NCI-H510A treated with DMSO at 0.1 percent for 48 hours (cell line): ENCODE measurements around the gene GMIP.
"Not testable (repeated sequence)": the region's sequence is repeated elsewhere in the genome, so short reads cannot be mapped to it uniquely, and the experiment has no call there.

Experiments
- DNase-seq: peaks from one replicate; lab custom pipeline; 2025; lab: John Stamatoyannopoulos, UW

GMIP gene, protein sequence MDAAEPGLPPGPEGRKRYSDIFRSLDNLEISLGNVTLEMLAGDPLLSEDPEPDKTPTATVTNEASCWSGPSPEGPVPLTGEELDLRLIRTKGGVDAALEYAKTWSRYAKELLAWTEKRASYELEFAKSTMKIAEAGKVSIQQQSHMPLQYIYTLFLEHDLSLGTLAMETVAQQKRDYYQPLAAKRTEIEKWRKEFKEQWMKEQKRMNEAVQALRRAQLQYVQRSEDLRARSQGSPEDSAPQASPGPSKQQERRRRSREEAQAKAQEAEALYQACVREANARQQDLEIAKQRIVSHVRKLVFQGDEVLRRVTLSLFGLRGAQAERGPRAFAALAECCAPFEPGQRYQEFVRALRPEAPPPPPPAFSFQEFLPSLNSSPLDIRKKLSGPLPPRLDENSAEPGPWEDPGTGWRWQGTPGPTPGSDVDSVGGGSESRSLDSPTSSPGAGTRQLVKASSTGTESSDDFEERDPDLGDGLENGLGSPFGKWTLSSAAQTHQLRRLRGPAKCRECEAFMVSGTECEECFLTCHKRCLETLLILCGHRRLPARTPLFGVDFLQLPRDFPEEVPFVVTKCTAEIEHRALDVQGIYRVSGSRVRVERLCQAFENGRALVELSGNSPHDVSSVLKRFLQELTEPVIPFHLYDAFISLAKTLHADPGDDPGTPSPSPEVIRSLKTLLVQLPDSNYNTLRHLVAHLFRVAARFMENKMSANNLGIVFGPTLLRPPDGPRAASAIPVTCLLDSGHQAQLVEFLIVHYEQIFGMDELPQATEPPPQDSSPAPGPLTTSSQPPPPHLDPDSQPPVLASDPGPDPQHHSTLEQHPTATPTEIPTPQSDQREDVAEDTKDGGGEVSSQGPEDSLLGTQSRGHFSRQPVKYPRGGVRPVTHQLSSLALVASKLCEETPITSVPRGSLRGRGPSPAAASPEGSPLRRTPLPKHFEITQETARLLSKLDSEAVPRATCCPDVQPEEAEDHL

DNA sequence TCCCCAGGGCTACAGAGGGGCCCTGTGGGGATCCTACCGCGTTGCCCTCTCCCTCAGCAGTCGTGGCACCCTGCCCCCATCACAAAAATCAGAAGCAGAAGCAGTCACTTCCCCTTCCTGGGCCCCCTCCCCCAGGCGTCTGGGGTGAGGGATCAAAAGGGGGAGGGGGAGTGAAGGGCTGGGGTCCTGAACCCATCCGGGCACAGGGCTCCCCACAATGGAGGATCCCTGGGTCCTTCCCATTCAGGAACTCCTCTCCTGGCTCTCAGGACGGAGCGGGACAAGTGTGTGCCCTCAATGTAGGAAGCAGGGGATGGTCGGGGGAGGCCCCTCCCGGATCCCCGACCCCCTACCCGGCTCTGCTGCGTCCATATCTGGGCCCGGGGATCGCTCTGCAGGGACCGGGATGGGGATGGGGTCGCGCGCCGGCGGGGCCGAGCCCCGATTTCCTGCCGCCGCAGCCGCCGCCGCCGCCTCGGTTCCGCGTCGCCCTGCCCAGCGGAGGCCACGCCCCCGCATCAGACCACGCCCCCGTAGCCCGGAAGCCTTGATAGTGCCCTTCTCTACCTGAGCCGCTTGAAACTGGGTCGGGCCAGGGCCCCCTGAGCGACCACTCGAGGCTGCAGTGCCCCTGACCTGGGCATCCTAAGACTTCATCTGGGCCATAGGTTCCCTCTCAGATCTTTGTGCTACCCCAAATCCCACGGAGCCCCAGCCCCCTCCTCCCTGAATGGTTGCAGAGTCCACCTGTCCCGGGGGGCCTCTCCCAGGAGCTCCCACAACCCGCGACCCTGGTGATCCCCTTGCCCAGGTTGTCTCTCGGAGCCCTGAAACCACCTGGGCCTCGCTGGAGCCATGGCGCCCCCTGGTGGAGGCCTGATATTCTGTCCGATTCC, at the start of gene GMIP:
Gene GMIP (minus strand): TSS at position 500 of the 896 bp plus-strand sequence. CDS start 128 bp downstream, at position 372.
- peak; percentile 45 for DNase-seq

DNA sequence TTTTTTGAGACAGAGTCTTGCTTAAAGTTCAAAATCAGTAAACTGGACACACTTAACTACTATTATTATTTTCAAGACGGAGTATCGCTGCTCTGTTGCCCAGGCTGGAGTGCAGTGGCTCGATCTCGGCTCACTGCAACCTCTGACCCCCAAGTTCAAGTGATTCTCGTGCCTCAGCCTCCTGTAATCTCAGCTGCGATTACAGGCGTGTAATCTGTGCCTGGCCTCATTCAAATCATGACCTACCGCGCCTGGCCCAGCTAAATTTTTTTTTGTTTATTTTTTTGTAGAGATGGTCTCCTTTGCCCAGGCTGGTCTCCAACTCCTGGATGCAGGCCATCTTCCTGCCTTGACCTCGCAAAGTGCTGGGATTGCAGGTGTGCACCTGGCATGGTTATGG, 48.2 kb upstream of the GMIP start:
- DNase-seq = no peak

GRCh38 chr19:19689023-19689422, 45.6 kb upstream of the GMIP start:
- DNase-seq = not testable (repeated sequence)

GRCh38 chr19:19687090-19687489, 43.6 kb upstream of the GMIP start:
- DNase-seq = no peak

DNA sequence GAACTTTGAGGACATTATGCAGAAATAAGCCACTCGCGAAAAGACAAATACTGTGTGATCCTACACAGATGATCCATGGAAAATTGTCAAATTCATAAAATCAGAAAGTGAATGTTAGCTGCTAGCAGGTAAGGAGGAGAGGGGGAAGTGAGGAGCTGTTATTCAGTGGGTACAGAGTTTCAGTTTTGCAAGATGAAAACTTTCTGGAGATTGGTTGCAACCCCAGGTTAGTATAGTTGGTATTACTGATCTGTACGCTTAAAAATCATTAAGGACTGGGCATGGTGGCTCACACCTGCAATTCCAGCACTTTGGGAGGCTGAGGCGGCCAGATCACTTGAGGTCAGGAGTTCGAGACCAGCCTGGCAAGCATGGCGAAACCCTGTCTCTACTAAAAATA, 43.1 kb upstream of the GMIP start:
- DNase-seq = no peak

GRCh38 chr19:19686119-19686518, 42.7 kb upstream of the GMIP start:
- DNase-seq = not testable (repeated sequence)

DNA sequence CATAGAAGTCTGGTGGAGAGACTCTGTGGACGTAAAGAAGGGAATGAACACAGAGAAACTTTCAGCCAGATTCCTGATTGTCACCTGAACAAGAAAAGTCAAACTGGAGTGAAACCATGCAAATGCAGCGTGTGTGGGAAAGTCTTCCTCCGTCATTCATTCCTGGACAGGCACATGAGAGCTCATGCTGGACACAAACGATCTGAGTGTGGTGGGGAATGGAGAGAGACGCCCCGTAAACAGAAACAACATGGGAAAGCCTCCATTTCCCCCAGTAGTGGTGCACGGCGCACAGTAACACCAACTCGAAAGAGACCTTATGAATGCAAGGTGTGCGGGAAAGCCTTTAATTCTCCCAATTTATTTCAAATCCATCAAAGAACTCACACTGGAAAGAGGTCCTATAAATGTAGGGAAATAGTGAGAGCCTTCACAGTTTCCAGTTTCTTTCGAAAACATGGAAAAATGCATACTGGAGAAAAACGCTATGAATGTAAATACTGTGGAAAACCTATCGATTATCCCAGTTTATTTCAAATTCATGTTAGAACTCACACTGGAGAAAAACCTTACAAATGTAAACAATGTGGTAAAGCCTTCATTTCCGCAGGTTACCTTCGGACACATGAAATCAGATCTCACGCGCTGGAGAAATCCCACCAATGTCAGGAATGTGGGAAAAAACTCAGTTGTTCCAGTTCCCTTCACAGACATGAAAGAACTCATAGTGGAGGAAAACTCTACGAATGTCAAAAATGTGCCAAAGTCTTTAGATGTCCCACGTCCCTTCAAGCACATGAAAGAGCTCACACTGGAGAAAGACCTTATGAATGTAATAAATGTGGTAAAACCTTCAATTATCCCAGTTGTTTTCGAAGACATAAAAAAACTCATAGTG, 36.0 kb upstream of the GMIP start:
- DNase-seq = no peak

DNA sequence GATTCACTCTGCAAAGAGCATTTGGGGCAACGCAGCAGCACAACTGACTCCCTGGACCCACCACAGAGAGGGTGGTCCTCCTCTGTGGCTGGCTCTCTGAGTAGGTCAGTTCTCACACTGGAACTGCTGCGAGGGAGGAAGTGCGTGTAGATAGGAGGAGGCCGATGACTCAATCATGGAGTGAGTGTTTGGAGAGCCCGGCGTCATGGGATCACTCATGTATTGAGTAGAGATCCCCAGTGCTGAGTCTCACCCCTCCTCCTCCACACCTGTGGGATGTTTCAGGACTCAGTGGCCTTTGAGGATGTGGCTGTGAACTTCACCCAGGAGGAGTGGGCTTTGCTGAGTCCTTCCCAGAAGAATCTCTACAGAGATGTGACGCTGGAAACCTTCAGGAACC, 34.1 kb upstream of the GMIP start:
- DNase-seq = no peak

DNA sequence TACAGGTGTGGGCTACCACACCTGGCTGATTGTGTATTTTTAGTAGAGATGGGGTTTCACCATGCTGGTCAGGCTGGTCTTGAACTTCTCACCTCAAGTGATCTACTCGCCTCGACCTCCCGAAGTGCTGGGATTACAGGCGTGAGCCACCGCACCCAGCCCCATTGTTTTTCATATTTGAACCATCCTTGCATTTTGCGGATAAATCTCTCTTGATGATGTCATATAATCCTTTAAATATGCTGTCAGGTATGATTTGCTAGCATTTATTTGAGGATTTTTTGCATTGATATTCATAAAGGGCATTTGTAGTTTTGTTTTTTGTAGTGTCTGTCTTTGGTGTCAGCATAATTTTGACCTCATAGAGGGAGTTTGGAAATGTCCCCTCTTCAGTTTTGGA, 30.9 kb upstream of the GMIP start:
- DNase-seq = no peak

DNA sequence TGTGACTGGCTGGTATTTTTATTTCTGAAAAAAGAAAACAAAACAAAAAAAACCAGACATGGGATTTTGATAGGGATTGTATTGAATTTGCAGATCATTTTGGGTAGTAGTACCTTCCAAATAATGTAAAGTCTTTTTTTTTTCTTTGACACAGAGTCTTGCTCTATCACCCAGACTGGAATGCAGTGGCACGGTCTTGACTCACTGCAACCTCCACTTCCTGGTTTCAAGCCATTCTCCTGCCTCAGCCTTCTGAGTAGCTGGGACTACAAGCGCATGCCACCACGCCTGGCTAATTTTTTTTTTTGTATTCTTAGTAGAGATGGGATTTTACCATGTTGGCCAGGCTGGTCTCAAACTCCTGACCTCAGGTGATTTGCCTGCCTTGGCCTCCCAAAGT, 29.4 kb upstream of the GMIP start:
- DNase-seq = no peak

DNA sequence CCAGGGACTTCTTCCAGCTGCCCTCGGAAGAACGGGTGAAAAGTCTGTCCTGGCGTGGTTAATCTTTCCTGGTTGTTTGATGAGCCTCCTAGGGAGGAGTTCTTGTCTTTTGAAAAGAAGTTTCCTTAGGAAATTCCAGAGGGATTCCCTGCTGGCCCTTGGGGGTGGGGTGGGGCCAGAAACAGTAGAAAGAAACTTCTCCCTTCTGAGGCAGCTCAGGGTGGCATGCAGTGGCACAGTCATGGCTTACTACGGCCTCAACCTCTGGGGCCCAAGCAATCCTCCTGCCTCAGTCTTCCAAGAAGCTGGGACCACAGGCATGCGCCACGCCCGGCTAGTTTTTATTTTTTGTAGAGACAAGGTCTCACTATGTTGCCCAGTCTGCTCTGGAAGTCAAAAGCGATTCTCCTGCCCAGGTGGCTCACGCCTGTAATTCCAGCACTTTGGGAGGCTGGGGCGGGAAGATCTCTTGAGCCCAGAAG, 26.7 kb upstream of the GMIP start:
- no peak for DNase-seq

DNA sequence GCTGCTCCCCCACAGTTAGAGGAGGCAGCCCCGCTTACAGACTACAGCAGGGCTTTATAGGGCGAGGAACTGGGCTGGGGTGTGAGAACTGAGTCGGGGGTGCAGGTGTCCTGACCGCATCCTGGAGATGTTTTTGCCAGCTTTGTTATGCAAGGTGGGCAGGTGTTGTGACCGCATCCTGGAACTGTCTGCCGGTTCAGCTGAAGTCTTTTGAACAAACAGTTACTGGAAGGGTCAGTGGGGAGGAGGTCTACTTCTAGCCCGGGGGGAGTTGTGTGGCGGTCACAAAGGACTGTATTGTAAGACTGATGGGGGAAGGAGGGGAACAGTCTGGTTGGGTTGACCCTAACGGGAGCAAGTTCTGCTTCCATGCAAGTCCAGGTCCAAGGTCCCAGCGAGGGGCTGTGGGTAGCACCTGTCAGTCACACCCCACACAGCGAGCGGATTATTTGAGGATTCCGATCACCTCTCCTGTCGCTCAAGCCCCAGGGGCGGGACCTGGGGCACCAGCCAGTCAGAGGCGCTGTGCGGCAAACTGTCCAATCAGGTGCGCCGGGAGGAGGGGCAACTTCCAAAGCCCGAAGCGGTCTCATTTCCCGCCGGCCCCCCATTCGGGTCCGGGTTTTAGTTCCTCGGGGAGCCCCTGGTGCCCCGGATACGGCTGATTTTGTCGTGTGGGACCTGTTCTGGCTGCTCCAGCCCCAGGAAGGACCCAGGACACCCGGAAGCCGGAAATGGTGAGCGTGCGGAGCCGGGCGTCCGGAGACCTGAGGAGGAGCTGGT, 25.0 kb upstream of the GMIP start, which contains the start of gene ZNF101:
Gene ZNF101 (plus strand): TSS at position 610 of the 783 bp plus-strand sequence. CDS start 125 bp downstream, at position 735.
- peak; percentile 80 for DNase-seq

GRCh38 chr19:19665420-19665948, 22.0 kb upstream of the GMIP start:
- not testable (repeated sequence) for DNase-seq

GRCh38 chr19:19663256-19664120, 20.0 kb upstream of the GMIP start, which contains the start of gene ATP13A1:
TSS of gene ATP13A1 (minus strand) at chr19:19663676. CDS start at chr19:19663666, 10 bp downstream.
- DNase-seq = peak; percentile 94

DNA sequence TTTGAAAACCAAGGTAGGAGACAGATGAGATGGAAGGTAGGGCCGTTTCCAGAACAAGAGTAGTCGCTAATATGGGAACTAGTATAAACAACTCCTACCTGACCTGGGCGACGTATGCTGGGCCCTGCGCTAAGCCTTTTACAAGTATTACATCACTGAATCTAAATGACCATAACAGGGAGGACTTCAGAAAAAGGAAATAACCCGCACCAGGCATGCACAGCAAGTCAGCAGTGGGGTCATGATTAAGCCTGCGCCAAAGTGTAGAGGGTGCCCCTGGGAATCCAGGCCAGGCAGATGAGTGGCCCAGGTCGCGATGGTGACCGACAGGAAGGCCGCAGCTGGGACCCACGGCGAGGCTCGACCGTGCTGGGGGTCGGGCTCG, 19.4 kb upstream of the GMIP start:
- DNase-seq = no peak

DNA sequence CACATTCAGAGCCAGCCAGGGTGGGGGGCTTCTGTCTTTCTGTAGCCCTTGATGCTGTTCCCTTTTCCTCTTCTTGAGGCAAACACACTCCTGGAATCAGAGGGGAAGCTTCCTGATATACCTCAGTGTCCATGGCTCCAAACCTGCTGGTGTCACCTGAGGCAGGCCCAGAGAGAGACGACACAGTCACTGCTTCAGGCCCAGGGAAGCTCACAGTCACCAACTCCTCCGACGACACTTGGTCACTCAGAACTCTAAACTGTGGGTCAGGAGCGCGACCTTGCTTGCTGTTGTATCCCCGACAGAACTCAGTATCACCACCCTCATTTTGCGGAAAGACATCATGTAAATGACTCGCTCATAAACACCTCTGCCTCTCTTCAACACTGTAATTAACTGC, 18.9 kb upstream of the GMIP start:
- DNase-seq = no peak

GRCh38 chr19:19661675-19662251, 18.3 kb upstream of the GMIP start:
- DNase-seq = no peak

GRCh38 chr19:19661141-19661674, 17.8 kb upstream of the GMIP start:
- no peak for DNase-seq
